NCI-H2081 treated with DMSO at 0.1 percent for 48 hours (cell line): ENCODE data around the gene STK32C.
"Not testable (repeated sequence)": the region's sequence is repeated elsewhere in the genome, so short reads cannot be mapped to it uniquely, and the experiment has no call there.

Experiments
- DNase-seq: peaks from one replicate; lab custom pipeline; 2025; lab: John Stamatoyannopoulos, UW

The STK32C gene

DNA sequence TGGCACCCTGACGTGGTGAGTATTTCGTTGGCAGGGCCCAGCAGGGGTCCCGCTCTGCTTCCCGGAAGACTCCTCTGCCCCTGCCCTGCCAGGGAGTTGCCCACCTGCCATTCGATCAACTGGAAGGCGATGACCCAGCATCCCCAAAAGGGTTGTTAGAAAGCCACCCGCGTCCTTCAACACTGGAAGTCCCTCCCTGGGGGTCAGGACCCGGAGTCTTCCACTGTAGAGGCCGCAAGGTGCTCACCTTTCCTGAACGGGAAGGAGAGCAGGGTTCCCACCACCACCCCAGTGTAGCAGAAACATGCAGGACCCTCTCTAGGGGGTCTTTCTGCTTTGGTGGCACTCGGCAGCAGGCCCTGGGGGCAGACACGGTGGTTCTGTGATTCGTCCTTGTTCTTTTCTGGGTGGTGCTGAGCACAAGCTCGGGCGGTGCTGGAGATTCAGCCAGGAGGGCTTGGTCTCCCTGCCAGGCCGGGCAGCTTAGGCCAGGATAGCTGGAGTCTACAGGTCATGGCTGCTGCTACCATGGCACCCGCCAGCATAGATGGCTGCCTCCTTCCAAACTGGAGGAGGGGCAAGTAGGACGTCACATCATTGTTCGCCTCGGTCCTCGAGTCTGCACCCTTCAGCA is 140.6 kb downstream of the STK32C start:
- no peak for DNase-seq

DNA sequence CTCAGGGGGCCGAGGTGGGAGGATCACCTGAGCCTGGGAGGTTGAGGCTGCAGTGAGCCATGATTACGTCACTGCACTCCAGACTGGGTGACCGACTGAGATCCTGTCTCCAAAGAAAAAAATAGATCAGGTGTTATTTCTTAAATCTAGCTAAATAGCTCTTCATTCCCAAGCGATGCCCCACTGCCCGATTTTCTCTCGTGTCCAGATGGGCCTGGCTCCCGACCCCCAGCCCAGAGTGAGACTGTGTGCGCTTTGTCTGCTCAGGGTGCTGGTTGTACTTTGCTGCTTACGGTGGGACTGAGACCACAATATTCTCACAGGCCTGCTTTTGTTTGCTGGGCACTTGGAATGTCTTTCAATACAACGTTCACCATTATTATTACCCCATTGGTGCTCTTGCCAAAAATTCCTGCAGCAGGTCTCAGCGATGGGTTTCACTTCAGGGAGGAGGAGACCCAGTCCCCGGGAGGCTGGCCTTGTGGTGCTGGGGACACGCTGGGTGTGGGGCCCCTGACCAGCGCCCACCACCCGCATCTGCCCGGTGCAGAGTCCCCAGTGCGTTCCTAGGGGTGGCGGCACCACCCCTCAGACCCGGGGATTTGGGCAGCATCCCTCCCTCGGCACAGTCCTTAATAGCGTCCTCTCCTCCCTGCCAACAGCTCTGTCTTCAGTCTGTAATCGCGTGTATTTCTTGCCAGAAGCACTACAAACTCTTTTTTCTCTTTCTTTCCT is 141.4 kb downstream of the STK32C start:
- no peak for DNase-seq

DNA sequence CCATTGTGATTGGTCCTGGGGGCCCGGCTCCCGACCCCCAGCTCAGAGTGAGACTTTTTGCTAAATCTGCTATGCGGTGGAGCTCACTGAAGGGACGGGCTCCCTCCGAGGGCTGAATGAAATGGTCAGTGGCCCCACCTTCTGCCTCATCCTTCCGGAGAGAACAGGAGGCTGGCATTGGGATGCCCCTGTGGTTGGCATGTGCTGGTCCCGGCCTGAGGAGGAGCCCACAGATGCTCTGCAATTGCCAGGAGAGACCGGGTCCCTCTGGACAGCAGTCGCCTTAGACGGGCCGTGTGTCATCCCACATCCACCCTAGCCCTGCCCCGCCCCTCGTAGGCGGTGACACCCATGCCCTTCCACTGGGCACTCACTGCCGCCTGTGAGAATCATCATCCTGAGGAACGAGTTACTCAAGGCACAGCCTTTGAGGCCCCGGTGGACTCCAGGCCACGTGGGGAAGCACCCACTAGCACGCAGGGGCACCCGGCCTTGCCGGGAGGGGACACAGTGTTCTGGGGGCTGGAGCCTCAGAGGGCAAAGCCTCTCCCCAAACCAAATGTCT is 142.3 kb downstream of the STK32C start:
- no peak for DNase-seq

DNA sequence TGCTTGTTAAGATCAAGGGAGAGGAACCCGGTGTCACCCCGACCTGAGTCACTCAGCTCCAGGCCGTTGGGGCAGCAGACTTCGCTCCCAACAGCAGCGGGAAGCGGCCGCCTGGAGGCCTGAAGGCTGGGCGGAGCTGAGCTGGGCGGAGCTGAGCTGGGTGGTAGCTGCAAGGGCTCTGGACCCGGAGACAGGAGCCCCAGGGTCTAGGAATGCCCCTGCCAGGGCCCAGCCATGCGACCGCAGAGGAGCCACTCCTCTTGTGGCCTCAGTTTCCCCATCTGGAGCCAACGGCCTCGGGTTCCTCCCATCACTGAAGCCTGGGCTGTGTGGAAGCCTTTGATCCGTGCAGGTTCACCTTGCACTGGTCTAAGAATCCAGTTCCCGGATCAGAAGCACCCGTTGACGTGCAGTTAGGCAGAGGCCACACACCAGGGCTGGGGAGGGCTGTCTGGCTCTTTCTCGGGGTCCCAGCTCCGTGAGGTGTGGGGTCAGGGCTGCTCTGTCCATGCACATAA is 142.9 kb downstream of the STK32C start:
- DNase-seq, result no peak

DNA sequence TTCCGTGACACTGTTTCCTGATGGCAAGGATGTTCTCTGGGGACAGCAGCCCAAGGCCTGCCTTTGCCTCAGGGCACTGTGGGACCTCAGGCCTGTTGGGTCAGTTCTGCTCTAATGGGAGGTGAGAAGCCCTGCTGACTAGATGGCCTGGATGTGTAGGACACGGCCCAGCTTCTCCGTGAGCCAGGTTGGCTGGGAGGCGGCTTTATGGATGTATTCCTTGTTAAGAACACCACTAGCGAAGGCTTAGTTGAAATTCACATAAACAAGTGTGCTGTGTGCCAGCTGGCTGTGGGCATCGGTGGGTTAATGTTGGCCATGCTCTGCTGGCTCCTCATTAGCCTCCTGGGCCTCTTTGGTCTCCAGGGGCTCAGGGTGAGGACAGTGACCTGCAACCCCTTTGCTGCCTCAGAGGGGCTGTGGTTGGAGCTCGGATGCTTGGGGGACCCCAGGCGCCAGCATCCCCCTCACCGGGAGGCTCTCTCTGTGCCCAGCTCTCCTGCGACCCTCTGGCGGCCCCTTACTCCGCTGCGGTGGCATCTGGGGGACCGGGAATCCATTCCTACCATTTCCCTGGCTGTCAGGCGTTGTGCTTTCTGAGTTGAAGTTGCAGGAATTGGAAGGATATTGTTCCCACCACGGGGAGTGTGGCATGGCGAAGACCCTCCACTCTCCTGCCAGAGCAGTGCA is 143.8 kb downstream of the STK32C start:
- DNase-seq, result no peak

DNA sequence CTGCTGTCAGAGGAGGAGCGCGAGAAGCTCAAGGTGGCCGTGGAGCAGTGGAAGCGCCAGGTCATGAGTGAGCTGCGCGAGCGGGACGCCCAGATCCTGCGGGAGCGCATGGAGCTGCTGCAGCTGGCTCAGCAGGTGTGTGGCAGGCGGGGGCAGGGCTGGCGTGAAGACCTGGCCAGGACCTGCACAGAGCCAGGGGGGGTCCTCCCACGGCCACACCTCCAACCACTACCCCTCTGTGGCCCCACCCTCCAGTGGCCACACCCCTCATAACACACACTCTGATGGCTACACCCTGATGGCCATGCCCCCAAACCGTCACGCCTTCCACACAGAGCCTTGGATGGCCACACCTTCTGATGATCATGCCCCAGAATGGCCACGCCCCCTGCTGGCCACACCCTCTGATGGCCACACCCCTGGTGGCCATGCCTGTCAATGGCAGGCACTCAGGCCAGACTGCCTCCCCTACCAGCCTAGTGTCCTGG is 144.4 kb downstream of the STK32C start:
- DNase-seq, result no peak

DNA sequence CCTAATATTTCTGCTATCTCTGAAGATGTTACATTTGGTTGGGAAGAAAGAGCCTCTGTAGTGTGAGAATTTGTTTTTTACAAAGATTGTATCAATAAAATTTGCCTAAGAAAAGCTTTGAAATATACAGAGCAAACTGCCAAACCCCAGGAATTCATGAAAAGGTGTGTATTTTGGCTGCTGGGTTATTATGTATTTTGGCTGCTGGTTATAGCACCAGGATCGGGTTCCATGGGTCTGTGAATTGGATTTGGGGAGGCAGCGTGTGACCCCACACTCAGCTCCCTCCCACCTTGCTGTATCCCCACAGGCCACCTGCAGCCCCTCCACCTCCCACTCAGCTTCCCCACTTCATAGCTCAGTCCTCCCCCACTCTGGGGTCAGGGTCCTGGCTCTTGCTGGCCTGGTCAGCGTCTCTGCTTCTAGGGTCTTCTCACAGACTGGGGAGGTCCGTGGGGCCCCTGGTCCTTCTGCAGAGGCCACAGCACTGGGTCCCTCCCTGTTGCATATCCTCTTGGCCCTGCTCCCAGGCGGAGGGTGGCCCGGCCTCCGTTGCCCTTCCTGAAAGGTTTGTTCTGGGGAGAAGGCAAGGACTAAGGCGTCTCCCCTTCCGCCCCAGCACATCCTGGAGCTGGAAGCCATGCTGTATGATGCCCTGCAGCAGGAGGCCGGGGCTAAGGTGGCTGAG is 145.0 kb downstream of the STK32C start:
- DNase-seq, result no peak

DNA sequence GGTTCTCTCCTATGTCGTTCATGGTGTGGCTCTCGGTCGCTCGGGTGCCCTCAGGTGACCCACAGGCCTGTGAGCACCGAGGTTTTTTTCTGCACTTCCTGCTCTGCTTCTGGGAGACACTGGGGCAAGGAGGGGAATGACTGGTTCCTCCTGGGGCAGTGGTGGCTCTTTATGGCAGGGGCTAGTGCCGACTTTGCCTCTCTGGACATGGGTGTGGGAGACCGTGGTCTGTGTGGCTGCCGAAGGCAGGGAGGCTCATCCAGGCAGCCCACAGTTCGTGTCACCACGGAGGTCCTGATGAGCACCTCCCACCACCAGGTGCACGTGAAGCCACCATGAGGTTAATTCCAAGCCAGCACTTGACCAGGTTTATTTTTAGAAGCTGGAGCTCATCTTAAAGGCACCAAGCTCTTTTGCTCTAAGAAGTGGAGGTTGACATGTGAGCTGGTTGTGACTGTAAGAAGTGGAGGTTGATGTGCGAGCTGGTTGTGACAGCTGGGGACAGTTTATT is 145.7 kb downstream of the STK32C start:
- DNase-seq, result no peak

DNA sequence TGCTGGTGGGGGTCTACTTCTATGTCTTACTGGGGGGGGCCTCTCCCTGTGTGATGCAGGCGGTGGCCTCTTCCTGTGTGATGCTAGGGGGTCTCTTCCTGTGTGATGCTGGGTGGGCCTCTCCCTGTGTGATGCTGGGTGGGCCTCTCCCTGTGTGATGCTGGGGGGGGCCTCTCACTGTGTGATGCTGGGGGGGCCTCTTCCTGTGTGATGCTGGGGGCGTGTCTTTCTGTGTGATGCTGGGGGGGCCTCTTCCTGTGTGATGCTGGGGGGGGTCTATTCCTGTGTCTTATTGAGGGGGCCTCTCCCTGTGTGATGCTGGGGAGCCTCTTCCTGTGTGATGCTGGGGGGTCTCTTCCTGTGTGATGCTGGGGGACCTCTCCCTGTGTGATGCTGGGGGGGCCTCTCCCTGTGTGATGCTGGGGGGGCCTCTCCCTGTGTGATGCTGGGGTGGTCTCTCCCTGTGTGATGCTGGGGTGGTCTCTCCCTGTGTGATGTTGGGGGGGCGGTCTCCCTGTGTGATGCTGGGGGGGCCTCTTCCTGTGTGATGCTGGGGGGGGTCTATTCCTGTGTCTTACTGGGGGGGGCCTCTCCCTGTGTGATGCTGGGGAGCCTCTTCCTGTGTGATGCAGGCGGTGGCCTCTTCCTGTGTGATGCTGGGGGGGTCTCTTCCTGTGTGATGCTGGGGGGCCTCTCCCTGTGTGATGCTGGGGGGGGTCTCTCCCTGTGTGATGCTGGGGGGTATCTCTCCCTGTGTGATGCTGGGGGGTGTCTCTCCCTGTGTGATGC is 146.7 kb downstream of the STK32C start:
- not testable (repeated sequence) for DNase-seq

DNA sequence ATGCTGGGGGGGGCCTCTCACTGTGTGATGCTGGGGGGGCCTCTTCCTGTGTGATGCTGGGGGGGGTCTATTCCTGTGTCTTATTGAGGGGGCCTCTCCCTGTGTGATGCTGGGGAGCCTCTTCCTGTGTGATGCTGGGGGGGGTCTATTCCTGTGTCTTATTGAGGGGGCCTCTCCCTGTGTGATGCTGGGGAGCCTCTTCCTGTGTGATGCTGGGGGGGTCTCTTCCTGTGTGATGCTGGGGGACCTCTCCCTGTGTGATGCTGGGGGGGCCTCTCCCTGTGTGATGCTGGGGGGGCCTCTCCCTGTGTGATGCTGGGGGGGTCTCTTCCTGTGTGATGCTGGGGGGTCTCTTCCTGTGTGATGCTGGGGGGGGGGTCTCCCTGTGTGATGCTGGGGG is 147.5 kb downstream of the STK32C start:
- not testable (repeated sequence) for DNase-seq

DNA sequence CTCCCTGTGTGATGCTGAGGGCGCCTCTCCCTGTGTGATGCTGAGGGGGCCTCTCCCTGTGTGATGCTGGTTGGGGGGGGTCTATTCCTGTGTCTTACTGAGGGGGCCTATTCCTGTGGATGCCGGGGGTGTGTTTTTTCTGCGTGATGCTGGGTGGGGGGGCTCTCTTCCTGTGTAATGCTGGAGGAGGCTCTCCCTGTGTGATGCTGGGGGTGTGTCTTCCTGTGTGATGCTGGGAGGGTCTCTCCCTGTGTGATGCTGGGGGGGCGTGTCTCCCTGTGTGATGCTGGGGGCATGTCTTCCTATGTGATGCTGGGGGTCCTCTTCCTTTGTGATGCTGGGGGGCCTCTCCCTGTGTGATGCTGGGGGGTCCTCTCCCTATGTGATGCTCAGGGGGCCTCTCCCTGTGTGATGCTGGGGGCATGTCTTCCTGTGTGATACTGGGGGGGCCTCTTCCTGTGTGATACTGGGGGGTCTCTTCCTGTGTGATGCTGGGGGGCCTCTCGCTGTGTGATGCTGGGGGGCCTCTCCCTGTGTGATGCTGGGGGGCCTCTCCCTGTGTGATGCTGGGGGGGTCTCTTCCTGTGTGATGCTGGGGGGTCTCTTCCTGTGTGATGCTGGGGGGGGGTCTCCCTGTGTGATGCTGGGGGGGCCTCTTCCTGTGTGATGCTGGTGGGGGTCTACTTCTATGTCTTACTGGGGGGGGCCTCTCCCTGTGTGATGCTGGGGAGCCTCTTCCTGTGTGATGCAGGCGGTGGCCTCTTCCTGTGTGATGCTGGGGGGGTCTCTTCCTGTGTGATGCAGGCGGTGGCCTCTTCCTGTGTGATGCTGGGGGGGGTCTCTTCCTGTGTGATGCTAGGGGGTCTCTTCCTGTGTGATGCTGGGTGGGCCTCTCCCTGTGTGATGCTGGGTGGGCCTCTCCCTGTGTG is 148.2 kb downstream of the STK32C start:
- DNase-seq, result not testable (repeated sequence)

DNA sequence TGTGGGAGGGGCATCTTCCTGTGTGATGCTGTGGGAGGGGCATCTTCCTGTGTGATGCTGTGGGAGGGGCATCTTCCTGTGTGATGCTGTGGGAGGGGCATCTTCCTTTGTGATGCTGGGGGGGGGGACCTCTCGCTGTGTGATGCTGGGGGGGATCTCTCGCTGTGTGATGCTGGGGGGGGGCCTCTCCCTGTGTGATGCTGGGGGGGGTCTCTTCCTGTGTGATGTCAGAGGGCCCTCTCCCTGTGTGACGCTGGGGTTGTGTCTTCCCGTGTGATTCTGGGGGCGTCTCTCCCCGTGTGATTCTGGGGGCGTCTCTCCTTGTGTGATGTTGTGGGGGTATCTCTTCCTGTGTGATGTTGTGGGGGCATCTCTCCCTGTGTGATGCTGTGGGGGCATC is 148.9 kb downstream of the STK32C start:
- no peak for DNase-seq

DNA sequence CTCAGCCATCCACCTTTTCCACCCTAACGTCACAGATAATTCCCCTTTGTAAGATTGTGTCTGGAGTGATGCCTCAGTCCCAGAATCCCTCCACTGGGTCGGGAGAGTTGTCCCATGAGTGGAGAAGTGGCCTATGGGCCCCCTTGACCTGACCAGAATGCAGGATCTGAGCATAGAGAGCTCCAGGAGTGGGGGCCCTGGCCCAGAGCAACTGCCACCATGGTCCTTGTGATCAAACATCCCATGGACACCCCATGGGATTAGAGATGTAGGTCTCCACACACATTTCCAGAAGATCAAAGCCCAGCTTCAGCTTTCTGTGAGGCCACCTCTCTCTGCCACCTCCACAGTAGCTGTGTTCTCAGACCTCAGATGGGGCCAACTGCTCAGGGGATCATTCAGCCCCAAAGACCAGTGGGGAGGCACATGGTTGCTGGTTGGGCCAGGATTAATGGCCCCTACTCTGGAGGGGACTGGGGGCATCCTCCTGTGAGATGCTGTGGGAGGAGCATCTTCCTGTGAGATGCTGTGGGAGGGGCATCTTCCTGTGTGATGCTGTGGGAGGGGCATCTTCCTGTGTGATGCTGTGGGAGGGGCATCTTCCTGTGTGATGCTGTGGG is 149.5 kb downstream of the STK32C start:
- DNase-seq, result no peak
